ENCODE results near the gene MAGI3.

GRCh38 chr1:113681596-113682337 is 291.5 kb downstream of the MAGI3 start:
- TF ChIP-seq CTCF (IDR thresholded peaks at IDR 0.05; ENCODE audit: low read length) (no peak), EZH2 (IDR thresholded peaks at IDR 0.05; ENCODE audit: borderline replicate concordance, low read length) (no peak)

All from OCI-LY1 (cell line).